ENCODE results near the gene NOTCH1.

Gene NOTCH1

GRCh38 chr9:136511670-136512592, 33.9 kb downstream of the NOTCH1 start:
- Histone ChIP-seq H3K9me3 (ENCODE audit: severe bottlenecking) (no peaks in the 10 kb centered on the region), H3K36me3 (peaks cover 91% of the 10 kb centered on the region), H3K27me3 (ENCODE audit: insufficient read depth, low read depth, severe bottlenecking) (no peaks in the 10 kb centered on the region), H3K27ac (no peak overlapping the region), H3K4me3 (ENCODE audit: low read depth, low read length) (no peak overlapping the region)
- TF ChIP-seq CTCF (IDR thresholded peaks at IDR 0.05; ENCODE audit: low read depth, low read length), result no peak
- DNase-seq, result no peak

GRCh38 chr9:136511144-136511669, 34.6 kb downstream of the NOTCH1 start:
- DNase-seq, result no peak
- TF ChIP-seq CTCF (IDR thresholded peaks at IDR 0.05; ENCODE audit: low read depth, low read length), result no peak
- Histone ChIP-seq H3K9me3 (ENCODE audit: severe bottlenecking) (no peaks in the 10 kb centered on the region), H3K4me3 (ENCODE audit: low read depth, low read length) (no peak overlapping the region), H3K27ac (no peak overlapping the region), H3K27me3 (ENCODE audit: insufficient read depth, low read depth, severe bottlenecking) (no peaks in the 10 kb centered on the region), H3K36me3 (peaks cover 93% of the 10 kb centered on the region)

- Histone ChIP-seq H3K27me3 (ENCODE audit: insufficient read depth, low read depth, severe bottlenecking) (no peaks in the 10 kb centered on the region), H3K9me3 (ENCODE audit: severe bottlenecking) (no peaks in the 10 kb centered on the region), H3K4me3 (ENCODE audit: low read depth, low read length) (no peak overlapping the region), H3K36me3 (peaks cover 94% of the 10 kb centered on the region), H3K27ac (no peak overlapping the region)
- DNase-seq, result no peak
- TF ChIP-seq CTCF (IDR thresholded peaks at IDR 0.05; ENCODE audit: low read depth, low read length), result no peak
These were observed 35.3 kb downstream of the NOTCH1 start for GRCh38 chr9:136510561-136510960.

GRCh38 chr9:136509549-136509948, 36.3 kb downstream of the NOTCH1 start:
- Histone ChIP-seq H3K27ac (no peak overlapping the region), H3K27me3 (ENCODE audit: insufficient read depth, low read depth, severe bottlenecking) (no peaks in the 10 kb centered on the region), H3K4me3 (ENCODE audit: low read depth, low read length) (no peak overlapping the region), H3K36me3 (peaks cover 94% of the 10 kb centered on the region), H3K9me3 (ENCODE audit: severe bottlenecking) (no peaks in the 10 kb centered on the region)
- DNase-seq, result no peak
- no peak for TF ChIP-seq CTCF (IDR thresholded peaks at IDR 0.05; ENCODE audit: low read depth, low read length)

GRCh38 chr9:136508729-136509500, 36.9 kb downstream of the NOTCH1 start:
- H3K9me3 ChIP-seq (ENCODE audit: severe bottlenecking), result no peaks in the 10 kb centered on the region
- DNase-seq, result no peak
- no peaks in the 10 kb centered on the region for H3K27me3 ChIP-seq (ENCODE audit: insufficient read depth, low read depth, severe bottlenecking)
- H3K36me3 ChIP-seq, result peaks cover 94% of the 10 kb centered on the region
- no peak overlapping the region for H3K27ac ChIP-seq
- H3K4me3 ChIP-seq (ENCODE audit: low read depth, low read length), result no peak overlapping the region
- no peak for TF ChIP-seq CTCF (IDR thresholded peaks at IDR 0.05; ENCODE audit: low read depth, low read length)
